Fibroblast of pulmonary artery (primary cell): Measurements from ENCODE around the gene SLC24A4.
A peak's percentile ranks its signal among the peaks of the same experiment; 100 is the strongest.

Source experiments
- DNase-seq: peaks from one replicate; pipeline ENCODE4 v3.0.0-alpha.2; 2010; ENCODE audit warnings: low read depth
- H3K4me3 ChIP-seq: replicated peaks from 2 replicates; pipeline ENCODE4 v1.5.1; 2011; ENCODE audit warnings: low read depth, mild to moderate bottlenecking, control low read depth, low read length, moderate library complexity
- TF ChIP-seq, protein P1 (sequence below): IDR thresholded peaks from 2 replicates; pipeline ENCODE4 v1.5.1; 2011; ENCODE audit warnings: mild to moderate bottlenecking, control low read depth, low read length, inconsistent platforms; ENCODE audit errors: missing control alignments

SLC24A4 gene

DNA sequence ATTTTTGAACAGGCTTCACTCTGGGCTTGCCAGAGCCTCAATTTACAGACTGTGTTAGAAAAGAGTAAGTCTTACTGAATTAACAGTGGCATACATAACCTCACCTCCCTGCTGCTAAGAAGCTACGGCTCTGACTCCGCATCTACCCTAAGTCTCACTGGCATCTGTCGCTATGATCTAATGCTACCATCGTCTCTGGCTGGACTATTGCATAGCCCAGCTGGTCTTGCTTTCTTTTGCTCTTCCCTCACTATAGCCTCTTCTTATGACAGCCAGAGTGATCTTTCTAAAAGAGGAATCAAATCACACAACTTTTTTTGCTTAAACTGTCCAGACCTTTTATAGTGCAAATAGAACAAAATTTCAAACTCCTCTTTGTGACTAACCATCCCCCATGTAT is 81.1 kb downstream of the SLC24A4 start:
- TF ChIP-seq, protein P1, sequence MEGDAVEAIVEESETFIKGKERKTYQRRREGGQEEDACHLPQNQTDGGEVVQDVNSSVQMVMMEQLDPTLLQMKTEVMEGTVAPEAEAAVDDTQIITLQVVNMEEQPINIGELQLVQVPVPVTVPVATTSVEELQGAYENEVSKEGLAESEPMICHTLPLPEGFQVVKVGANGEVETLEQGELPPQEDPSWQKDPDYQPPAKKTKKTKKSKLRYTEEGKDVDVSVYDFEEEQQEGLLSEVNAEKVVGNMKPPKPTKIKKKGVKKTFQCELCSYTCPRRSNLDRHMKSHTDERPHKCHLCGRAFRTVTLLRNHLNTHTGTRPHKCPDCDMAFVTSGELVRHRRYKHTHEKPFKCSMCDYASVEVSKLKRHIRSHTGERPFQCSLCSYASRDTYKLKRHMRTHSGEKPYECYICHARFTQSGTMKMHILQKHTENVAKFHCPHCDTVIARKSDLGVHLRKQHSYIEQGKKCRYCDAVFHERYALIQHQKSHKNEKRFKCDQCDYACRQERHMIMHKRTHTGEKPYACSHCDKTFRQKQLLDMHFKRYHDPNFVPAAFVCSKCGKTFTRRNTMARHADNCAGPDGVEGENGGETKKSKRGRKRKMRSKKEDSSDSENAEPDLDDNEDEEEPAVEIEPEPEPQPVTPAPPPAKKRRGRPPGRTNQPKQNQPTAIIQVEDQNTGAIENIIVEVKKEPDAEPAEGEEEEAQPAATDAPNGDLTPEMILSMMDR, result no peak
- DNase-seq, result no peak
- no peak overlapping the region for H3K4me3 ChIP-seq

DNA sequence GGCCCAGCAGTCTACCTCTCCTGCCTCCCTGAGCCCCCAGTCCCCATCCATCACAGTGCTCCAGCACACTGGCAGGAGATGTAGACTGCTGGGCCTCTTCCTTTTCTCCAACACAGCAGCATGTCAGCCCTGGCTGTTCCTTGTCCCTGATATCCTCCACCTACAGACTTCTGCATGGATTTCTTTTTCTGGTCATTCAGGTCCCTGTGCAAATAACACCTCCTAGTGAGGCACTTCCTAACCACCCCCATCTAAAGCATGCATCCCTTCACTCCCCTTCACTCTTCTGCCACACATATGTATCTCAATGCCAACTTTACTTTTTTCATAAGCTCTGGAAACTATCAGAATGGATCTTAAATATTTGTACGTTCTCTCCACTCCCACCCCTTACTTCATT is 81.5 kb downstream of the SLC24A4 start:
- no peak for DNase-seq
- TF ChIP-seq, protein P1, result no peak
- H3K4me3 ChIP-seq, result no peak overlapping the region

DNA sequence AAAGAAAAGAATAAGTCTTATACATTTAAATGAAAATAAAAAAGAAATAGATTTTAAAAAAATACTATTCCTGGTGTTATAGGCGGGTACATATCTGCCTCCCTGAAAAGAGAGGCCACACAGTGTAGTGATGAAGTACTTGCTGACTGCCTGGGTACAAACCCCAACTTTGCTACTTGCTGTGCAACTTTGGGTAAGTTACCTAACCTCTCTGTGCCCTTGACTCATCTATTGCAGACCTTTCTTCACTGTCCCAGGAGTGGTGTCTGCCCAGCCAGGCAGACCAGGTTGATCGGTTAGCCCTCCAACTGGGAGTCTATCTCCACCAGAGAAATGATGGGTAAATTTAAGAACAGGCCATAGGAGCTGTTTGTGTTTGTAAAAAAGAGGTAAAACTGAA is 82.0 kb downstream of the SLC24A4 start:
- DNase-seq, result no peak
- TF ChIP-seq, protein P1, result no peak
- H3K4me3 ChIP-seq, result no peak overlapping the region

DNA sequence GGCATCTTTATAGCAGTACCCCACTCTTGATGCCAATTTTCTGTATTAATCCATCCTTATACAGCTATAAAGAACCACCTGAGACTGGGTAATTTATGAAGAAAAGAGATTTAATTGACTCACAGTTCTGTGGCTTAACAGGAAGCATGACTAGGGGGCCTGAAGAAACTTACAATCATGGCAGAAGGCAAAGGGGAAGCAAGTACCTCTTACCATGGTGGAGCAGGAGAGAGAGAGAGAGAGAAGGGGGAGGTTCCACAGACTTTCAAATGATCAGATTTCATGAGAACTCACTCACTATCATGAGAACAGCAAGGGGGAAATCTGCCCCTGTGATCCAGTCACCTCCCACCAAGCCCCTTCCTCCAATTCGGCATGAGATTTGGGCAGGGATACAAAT is 84.4 kb downstream of the SLC24A4 start:
- no peak overlapping the region for H3K4me3 ChIP-seq
- no peak for DNase-seq
- TF ChIP-seq, protein P1, result no peak

DNA sequence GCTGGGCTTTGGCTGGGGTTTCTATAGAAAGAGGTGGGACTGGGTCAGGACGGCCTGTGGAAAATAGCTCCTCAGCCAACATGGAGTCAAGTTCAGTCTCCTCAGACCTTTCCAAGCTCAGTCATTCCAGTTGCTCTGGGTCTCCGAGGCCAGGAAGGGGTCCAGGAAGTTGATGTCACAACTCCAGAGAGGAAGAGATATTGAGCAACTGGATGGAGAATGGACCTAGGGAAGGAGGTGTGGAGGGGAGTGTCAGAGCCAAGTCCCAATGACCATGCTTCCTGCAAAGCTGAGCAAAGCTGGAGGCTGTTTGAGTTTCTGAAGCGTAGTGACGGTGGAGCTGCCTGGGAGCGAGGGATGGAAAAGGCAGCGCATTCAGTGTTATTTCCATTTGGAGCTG is 86.1 kb downstream of the SLC24A4 start:
- peak; percentile 88 for DNase-seq
- TF ChIP-seq, protein P1, result no peak
- H3K4me3 ChIP-seq, result no peak overlapping the region

DNA sequence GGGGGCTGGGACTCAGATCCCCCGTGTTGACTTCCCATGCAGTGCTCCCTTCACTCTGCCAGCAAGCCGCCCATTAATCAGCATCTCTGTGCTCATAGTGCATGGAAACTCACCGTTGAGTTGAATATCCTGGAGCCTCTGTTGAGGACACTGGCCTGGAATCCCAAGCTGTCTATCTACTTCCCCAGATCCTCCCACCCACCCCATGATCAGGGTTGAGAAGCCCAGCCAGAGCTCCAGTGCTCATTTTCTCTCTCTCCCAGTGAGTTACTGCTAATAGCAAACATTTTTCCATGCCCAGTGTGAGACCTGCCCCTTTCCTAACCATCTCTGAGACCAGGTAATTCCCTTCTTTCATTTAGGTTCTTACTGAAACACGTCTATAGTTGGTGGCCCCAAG is 88.2 kb downstream of the SLC24A4 start:
- H3K4me3 ChIP-seq, result no peak overlapping the region
- DNase-seq, result no peak
- TF ChIP-seq, protein P1, result no peak

DNA sequence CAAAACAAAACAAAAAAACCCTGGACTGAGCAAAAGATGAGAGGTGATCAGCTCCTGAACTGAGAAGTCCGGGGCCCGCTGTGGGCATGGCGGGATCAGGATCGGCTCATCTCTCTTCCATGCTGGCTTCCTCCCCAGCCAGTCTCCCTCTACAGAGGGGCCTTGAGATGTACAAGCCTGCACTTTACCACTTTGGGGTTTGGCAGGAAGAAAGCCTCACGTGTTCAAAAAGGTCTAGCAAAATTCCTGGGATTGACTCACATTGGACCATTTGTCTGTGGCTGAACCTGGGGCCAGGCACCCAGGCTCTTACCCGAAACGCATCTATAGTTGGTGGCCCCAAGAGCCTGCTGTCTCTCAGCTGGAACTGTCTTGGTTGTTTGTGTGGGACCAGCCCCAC is 89.0 kb downstream of the SLC24A4 start:
- DNase-seq, result no peak
- TF ChIP-seq, protein P1, result no peak
- no peak overlapping the region for H3K4me3 ChIP-seq
